ENCODE data around the gene ATP11A. TPM values are rescaled to one million over a fixed set of nuclear protein-coding genes. Genes with fewer than 3 reads are reported as not detected.

ATP11A gene
- total RNA-seq, 1 donor from 2014 or later: 90.4 TPM

- Mint-ChIP-seq H3K36me3 (ENCODE audit: low read depth) (no peaks in the 10 kb centered on the region), H3K4me3 (no peak overlapping the region), H3K27ac (no peak overlapping the region), H3K9me3 (no peaks in the 10 kb centered on the region), H3K27me3 (ENCODE audit: insufficient read depth) (peaks cover 2% of the 10 kb centered on the region), H3K4me1 (ENCODE audit: low read depth) (no peaks in the 10 kb centered on the region)
- no peak for DNase-seq (ENCODE audit: low spot score)
- intact Hi-C loops (cut with micrococcal nuclease): no loop called here
These were observed 36.8 kb upstream of the ATP11A start for GRCh38 chr13:112653071-112653470.

- Mint-ChIP-seq H3K36me3 (ENCODE audit: low read depth) (no peaks in the 10 kb centered on the region), H3K4me3 (no peak overlapping the region), H3K27me3 (ENCODE audit: insufficient read depth) (peaks cover 2% of the 10 kb centered on the region), H3K27ac (no peak overlapping the region), H3K9me3 (no peaks in the 10 kb centered on the region), H3K4me1 (ENCODE audit: low read depth) (no peaks in the 10 kb centered on the region)
- DNase-seq (ENCODE audit: low spot score): no peak
- intact Hi-C loops (cut with micrococcal nuclease): no loop called here
These were observed 33.9 kb upstream of the ATP11A start for GRCh38 chr13:112655913-112656312.

GRCh38 chr13:112657850-112658445, 31.9 kb upstream of the ATP11A start:
- intact Hi-C loops (cut with micrococcal nuclease): no loop called here
- DNase-seq (ENCODE audit: low spot score): no peak
- Mint-ChIP-seq H3K9me3 (no peaks in the 10 kb centered on the region), H3K36me3 (ENCODE audit: low read depth) (no peaks in the 10 kb centered on the region), H3K4me1 (ENCODE audit: low read depth) (no peaks in the 10 kb centered on the region), H3K4me3 (no peak overlapping the region), H3K27me3 (ENCODE audit: insufficient read depth) (no peaks in the 10 kb centered on the region), H3K27ac (no peak overlapping the region)

GRCh38 chr13:112658808-112659207, 31.0 kb upstream of the ATP11A start:
- H3K9me3 Mint-ChIP-seq: no peaks in the 10 kb centered on the region
- intact Hi-C loops (cut with micrococcal nuclease): no loop called here
- no peak for DNase-seq (ENCODE audit: low spot score)
- no peak overlapping the region for H3K4me3 Mint-ChIP-seq
- H3K36me3 Mint-ChIP-seq (ENCODE audit: low read depth): no peaks in the 10 kb centered on the region
- no peaks in the 10 kb centered on the region for H3K4me1 Mint-ChIP-seq (ENCODE audit: low read depth)
- no peaks in the 10 kb centered on the region for H3K27me3 Mint-ChIP-seq (ENCODE audit: insufficient read depth)
- no peak overlapping the region for H3K27ac Mint-ChIP-seq

- Mint-ChIP-seq H3K27ac (no peak overlapping the region), H3K27me3 (ENCODE audit: insufficient read depth) (peaks cover 2% of the 10 kb centered on the region), H3K36me3 (ENCODE audit: low read depth) (no peaks in the 10 kb centered on the region), H3K4me1 (ENCODE audit: low read depth) (no peaks in the 10 kb centered on the region), H3K9me3 (no peaks in the 10 kb centered on the region), H3K4me3 (no peak overlapping the region)
- intact Hi-C loops (cut with micrococcal nuclease): no loop called here
- DNase-seq (ENCODE audit: low spot score): no peak
These were observed 28.5 kb upstream of the ATP11A start for GRCh38 chr13:112661291-112661690.

GRCh38 chr13:112664501-112665203, 25.2 kb upstream of the ATP11A start:
- intact Hi-C loops (cut with micrococcal nuclease): no loop called here

GRCh38 chr13:112668924-112669323, 20.9 kb upstream of the ATP11A start:
- DNase-seq (ENCODE audit: low spot score): no peak
- H3K4me3 Mint-ChIP-seq: no peak overlapping the region
- intact Hi-C loops (cut with micrococcal nuclease): no loop called here
- H3K36me3 Mint-ChIP-seq (ENCODE audit: low read depth): no peaks in the 10 kb centered on the region
- no peaks in the 10 kb centered on the region for H3K9me3 Mint-ChIP-seq
- H3K27ac Mint-ChIP-seq: no peak overlapping the region
- peaks cover 2% of the 10 kb centered on the region for H3K27me3 Mint-ChIP-seq (ENCODE audit: insufficient read depth)
- peaks cover 14% of the 10 kb centered on the region for H3K4me1 Mint-ChIP-seq (ENCODE audit: low read depth)

More at GRCh38 chr13:112664501-112665203, 25.2 kb upstream of the ATP11A start:
- H3K36me3 Mint-ChIP-seq (ENCODE audit: low read depth): no peaks in the 10 kb centered on the region
- H3K9me3 Mint-ChIP-seq: no peaks in the 10 kb centered on the region
- H3K27ac Mint-ChIP-seq: no peak overlapping the region
- H3K27me3 Mint-ChIP-seq (ENCODE audit: insufficient read depth): peaks cover 2% of the 10 kb centered on the region
- H3K4me3 Mint-ChIP-seq: no peak overlapping the region
- no peaks in the 10 kb centered on the region for H3K4me1 Mint-ChIP-seq (ENCODE audit: low read depth)
- no peak for DNase-seq (ENCODE audit: low spot score)

GRCh38 chr13:112669881-112670499, 19.8 kb upstream of the ATP11A start:
- no peak for DNase-seq (ENCODE audit: low spot score)
- intact Hi-C loops (cut with micrococcal nuclease): no loop called here
- Mint-ChIP-seq H3K4me1 (ENCODE audit: low read depth) (peaks cover 24% of the 10 kb centered on the region), H3K27me3 (ENCODE audit: insufficient read depth) (no peaks in the 10 kb centered on the region), H3K9me3 (no peaks in the 10 kb centered on the region), H3K36me3 (ENCODE audit: low read depth) (no peaks in the 10 kb centered on the region), H3K27ac (no peak overlapping the region), H3K4me3 (no peak overlapping the region)

GRCh38 chr13:112670864-112671263, 19.0 kb upstream of the ATP11A start:
- Mint-ChIP-seq H3K27ac (no peak overlapping the region), H3K27me3 (ENCODE audit: insufficient read depth) (no peaks in the 10 kb centered on the region), H3K4me3 (no peak overlapping the region), H3K4me1 (ENCODE audit: low read depth) (peaks cover 27% of the 10 kb centered on the region), H3K9me3 (no peaks in the 10 kb centered on the region), H3K36me3 (ENCODE audit: low read depth) (no peaks in the 10 kb centered on the region)
- DNase-seq (ENCODE audit: low spot score): no peak
- intact Hi-C loops (cut with micrococcal nuclease): no loop called here

- Mint-ChIP-seq H3K27me3 (ENCODE audit: insufficient read depth) (no peaks in the 10 kb centered on the region), H3K4me1 (ENCODE audit: low read depth) (peaks cover 27% of the 10 kb centered on the region), H3K27ac (no peak overlapping the region), H3K9me3 (no peaks in the 10 kb centered on the region), H3K4me3 (no peak overlapping the region), H3K36me3 (ENCODE audit: low read depth) (no peaks in the 10 kb centered on the region)
- no peak for DNase-seq (ENCODE audit: low spot score)
- intact Hi-C loops (cut with micrococcal nuclease): no loop called here
These were observed 18.5 kb upstream of the ATP11A start for GRCh38 chr13:112671359-112671758.

- intact Hi-C loops (cut with micrococcal nuclease): no loop called here
- H3K4me3 Mint-ChIP-seq: no peak overlapping the region
- H3K27ac Mint-ChIP-seq: no peak overlapping the region
- no peaks in the 10 kb centered on the region for H3K36me3 Mint-ChIP-seq (ENCODE audit: low read depth)
- H3K27me3 Mint-ChIP-seq (ENCODE audit: insufficient read depth): no peaks in the 10 kb centered on the region
- H3K9me3 Mint-ChIP-seq: no peaks in the 10 kb centered on the region
- peaks cover 27% of the 10 kb centered on the region for H3K4me1 Mint-ChIP-seq (ENCODE audit: low read depth)
- DNase-seq (ENCODE audit: low spot score): no peak
These were observed 17.1 kb upstream of the ATP11A start for GRCh38 chr13:112672651-112673284.

- peaks cover 4% of the 10 kb centered on the region for H3K27me3 Mint-ChIP-seq (ENCODE audit: insufficient read depth)
- H3K36me3 Mint-ChIP-seq (ENCODE audit: low read depth): no peaks in the 10 kb centered on the region
- no peaks in the 10 kb centered on the region for H3K9me3 Mint-ChIP-seq
- intact Hi-C loops (cut with micrococcal nuclease): no loop called here
- no peak for DNase-seq (ENCODE audit: low spot score)
- no peak overlapping the region for H3K4me3 Mint-ChIP-seq
- H3K4me1 Mint-ChIP-seq (ENCODE audit: low read depth): peaks cover 27% of the 10 kb centered on the region
- no peak overlapping the region for H3K27ac Mint-ChIP-seq
These were observed 15.1 kb upstream of the ATP11A start for GRCh38 chr13:112674412-112675365.

Measured in activated T-helper 1 cell treated with anti-CD3 and anti-CD28 coated beads, Interleukin-12 subunit alpha, Interleukin-12 subunit beta, Interleukin-2, Interleukin-4 antibody, amounts not matched to agents 30 ng/mL and 10 ng/mL and 1 ng/mL, durations not matched to agents 14 hours and 24 hours and 36 hours (primary cell).